Subcutaneous abdominal adipose tissue (tissue), 5 donors: Measurements from ENCODE around the gene NOP16.

Source experiments
- H3K27ac ChIP-seq: one replicate; pipeline ENCODE4 v1.7.0; 2013; ENCODE audit warnings: low read depth, mild to moderate bottlenecking, inconsistent platforms, low read length, moderate library complexity
- H3K27me3 ChIP-seq, 5 donors: one replicate each; pipeline ENCODE4 v1.7.0; 2013; ENCODE audit warnings: low read length in 5 of 5, inconsistent platforms in 1 of 5; ENCODE audit not compliant: control insufficient read depth in 5 of 5, insufficient read depth in 4 of 5
- H3K36me3 ChIP-seq, 5 donors: one replicate each; pipeline ENCODE4 v1.7.0; 2013; ENCODE audit warnings: low read length in 5 of 5; ENCODE audit not compliant: control insufficient read depth in 5 of 5, insufficient read depth in 5 of 5
- H3K4me1 ChIP-seq, 5 donors: one replicate each; pipeline ENCODE4 v1.7.0; 2013; ENCODE audit warnings: low read length in 5 of 5, mild to moderate bottlenecking in 3 of 5, moderate library complexity in 1 of 5; ENCODE audit not compliant: control insufficient read depth in 5 of 5, insufficient read depth in 5 of 5
- H3K4me3 ChIP-seq, 5 donors: one replicate each; pipeline ENCODE4 v1.7.0; 2013; ENCODE audit warnings: low read length in 5 of 5, low read depth in 1 of 5
- H3K9ac ChIP-seq, 5 donors: one replicate each; pipeline ENCODE4 v1.7.0; 2013; ENCODE audit warnings: low read length in 5 of 5, mild to moderate bottlenecking in 4 of 5, moderate library complexity in 3 of 5
- H3K9me3 ChIP-seq, 5 donors: one replicate each; pipeline ENCODE4 v1.7.0; 2013; ENCODE audit warnings: low read length in 5 of 5; ENCODE audit not compliant: control insufficient read depth in 5 of 5
- donor health status: healthy.
- donor health status: healthy.
- donor health status: healthy.
- donor health status: healthy.
- donor health status: healthy.

Gene NOP16

GRCh38 chr5:176342766-176343458 lies 45.5 kb downstream of the NOP16 start:
- Histone ChIP-seq H3K9ac (no peak overlapping the region), H3K27me3 (no peaks in the 10 kb centered on the region), H3K27ac (no peak overlapping the region), H3K36me3 (peaks cover 13 to 54% (median 35%) of the 10 kb centered on the region in 5 donors), H3K9me3 (no peaks in the 10 kb centered on the region), H3K4me3 (no peak overlapping the region), H3K4me1 (no peaks in the 10 kb centered on the region)

GRCh38 chr5:176342158-176342483 lies 46.3 kb downstream of the NOP16 start:
- Histone ChIP-seq H3K4me3 (no peak overlapping the region), H3K9me3 (no peaks in the 10 kb centered on the region), H3K27me3 (no peaks in the 10 kb centered on the region), H3K36me3 (peaks cover 18 to 54% (median 35%) of the 10 kb centered on the region in 5 donors), H3K9ac (no peak overlapping the region), H3K4me1 (no peaks in the 10 kb centered on the region), H3K27ac (no peak overlapping the region)

GRCh38 chr5:176341325-176342157 lies 46.9 kb downstream of the NOP16 start:
- H3K27me3 ChIP-seq, result no peaks in the 10 kb centered on the region
- H3K36me3 ChIP-seq, result peaks cover 19 to 54% (median 35%) of the 10 kb centered on the region in 5 donors
- H3K4me1 ChIP-seq, result no peaks in the 10 kb centered on the region
- H3K9me3 ChIP-seq, result no peaks in the 10 kb centered on the region
- no peak overlapping the region for H3K4me3 ChIP-seq
- H3K9ac ChIP-seq, result no peak overlapping the region
- H3K27ac ChIP-seq, result no peak overlapping the region

- Histone ChIP-seq H3K4me3 (no peak overlapping the region), H3K27ac (no peak overlapping the region), H3K27me3 (no peaks in the 10 kb centered on the region)
Observed at GRCh38 chr5:176339304-176339703, 49.1 kb downstream of the NOP16 start.

GRCh38 chr5:176337913-176338312 lies 50.5 kb downstream of the NOP16 start:
- H3K36me3 ChIP-seq, result peaks cover 10 to 32% (median 18%) of the 10 kb centered on the region in 5 donors
- H3K27ac ChIP-seq, result no peak overlapping the region
- H3K27me3 ChIP-seq, result no peaks in the 10 kb centered on the region
- H3K4me1 ChIP-seq, result no peaks in the 10 kb centered on the region
- peaks cover 0 to 6% (median 0%) of the 10 kb centered on the region in 5 donors for H3K9me3 ChIP-seq
- H3K4me3 ChIP-seq, result no peak overlapping the region
- no peak overlapping the region for H3K9ac ChIP-seq

More at GRCh38 chr5:176339304-176339703, 49.1 kb downstream of the NOP16 start:
- Histone ChIP-seq H3K9ac (no peak overlapping the region), H3K4me1 (no peaks in the 10 kb centered on the region), H3K9me3 (no peaks in the 10 kb centered on the region), H3K36me3 (peaks cover 10 to 36% (median 20%) of the 10 kb centered on the region in 5 donors)

- Histone ChIP-seq H3K4me1 (no peaks in the 10 kb centered on the region), H3K9me3 (peaks cover 0 to 6% (median 0%) of the 10 kb centered on the region in 5 donors), H3K27ac (no peak overlapping the region), H3K4me3 (no peak overlapping the region), H3K36me3 (peaks cover 10 to 18% (median 16%) of the 10 kb centered on the region in 5 donors), H3K27me3 (no peaks in the 10 kb centered on the region), H3K9ac (no peak overlapping the region)
Observed at GRCh38 chr5:176334031-176334770, 54.2 kb downstream of the NOP16 start.
